SU-DHL-6 (cell line): ENCODE measurements around the gene LMOD2.

Experiments
- CTCF ChIP-seq: fragments of 200-600 bp; sonication (generic); IDR thresholded peaks from one replicate; pipeline ENCODE4 v1.5.1; 2017; ENCODE audit warnings: antibody characterized with exemption, mild to moderate bottlenecking, low read length, moderate library complexity; ENCODE audit not compliant: insufficient read depth, poor library complexity, severe bottlenecking
- EZH2phosphoT487 ChIP-seq: fragments of 200-600 bp; sonication (generic), shearing (Covaris generic); conservative IDR thresholded peaks from 2 replicates; pipeline ENCODE4 v1.6.1; 2018; ENCODE audit warnings: mild to moderate bottlenecking, antibody characterized with exemption, low read length, moderate library complexity, mixed read lengths

GRCh38 chr7:123680580-123680979 is 24.9 kb downstream of the LMOD2 start:
- no peak for TF ChIP-seq CTCF
- no peak for TF ChIP-seq EZH2phosphoT487
